Measurements from ENCODE around the gene DIRAS1. TPM values are rescaled to one million over a fixed set of nuclear protein-coding genes. Genes with fewer than 3 reads are reported as not detected.

The DIRAS1 gene
- total and polyA plus RNA-seq, 4 donors: 0.01 to 0.09 (median 0.08) TPM; not detected in 1

DNA sequence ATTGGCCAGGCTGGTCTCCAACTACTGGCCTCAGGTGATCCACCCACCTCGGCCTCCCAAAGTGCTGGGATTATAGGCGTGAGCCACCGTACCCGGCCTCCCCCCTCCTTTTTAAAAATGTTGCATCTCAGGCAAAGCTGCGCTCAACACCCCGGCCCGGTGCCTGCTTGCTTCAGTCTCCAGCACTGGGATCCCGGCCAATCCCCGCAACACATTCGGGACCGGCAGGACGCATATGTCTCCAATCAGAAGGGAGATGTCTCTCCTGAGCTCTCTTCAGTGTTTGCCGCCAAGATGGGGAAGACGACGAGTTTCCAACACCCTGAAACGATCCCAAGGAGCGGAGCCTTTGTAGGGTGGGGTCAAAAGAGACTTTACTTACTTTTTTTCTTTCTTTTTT lies 34.8 kb downstream of the DIRAS1 start:
- Histone ChIP-seq H3K9me3 (ENCODE audit: control insufficient read depth in 4 of 4, low read length in 3 of 4) (no peaks in the 10 kb centered on the region), H3K4me1 (ENCODE audit: control insufficient read depth in 4 of 4, insufficient read depth in 4 of 4, low read length in 3 of 4) (no peaks in the 10 kb centered on the region), H3K4me3 (ENCODE audit: low read depth in 1 of 3, low read length in 3 of 3) (no peak overlapping the region), H3K27me3 (ENCODE audit: control insufficient read depth in 4 of 4, insufficient read depth in 4 of 4, low read length in 3 of 4) (no peaks in the 10 kb centered on the region), H3K27ac (ENCODE audit: low read depth in 1 of 2, low read length in 2 of 2) (no peak overlapping the region), H3K9ac (ENCODE audit: low read depth in 1 of 2, low read length in 2 of 2) (no peak overlapping the region), H3K36me3 (ENCODE audit: control insufficient read depth in 4 of 4, insufficient read depth in 3 of 4, low read depth in 1 of 4, low read length in 3 of 4) (no peaks in the 10 kb centered on the region)
- 95% methylated on average over 17 of the region's 17 CpGs for WGBS
- TF ChIP-seq FOXA1 (IDR thresholded peaks at IDR 0.05): no peak
- no peak for TF ChIP-seq YY1 (IDR thresholded peaks at IDR 0.05)
- TF ChIP-seq, protein P1, sequence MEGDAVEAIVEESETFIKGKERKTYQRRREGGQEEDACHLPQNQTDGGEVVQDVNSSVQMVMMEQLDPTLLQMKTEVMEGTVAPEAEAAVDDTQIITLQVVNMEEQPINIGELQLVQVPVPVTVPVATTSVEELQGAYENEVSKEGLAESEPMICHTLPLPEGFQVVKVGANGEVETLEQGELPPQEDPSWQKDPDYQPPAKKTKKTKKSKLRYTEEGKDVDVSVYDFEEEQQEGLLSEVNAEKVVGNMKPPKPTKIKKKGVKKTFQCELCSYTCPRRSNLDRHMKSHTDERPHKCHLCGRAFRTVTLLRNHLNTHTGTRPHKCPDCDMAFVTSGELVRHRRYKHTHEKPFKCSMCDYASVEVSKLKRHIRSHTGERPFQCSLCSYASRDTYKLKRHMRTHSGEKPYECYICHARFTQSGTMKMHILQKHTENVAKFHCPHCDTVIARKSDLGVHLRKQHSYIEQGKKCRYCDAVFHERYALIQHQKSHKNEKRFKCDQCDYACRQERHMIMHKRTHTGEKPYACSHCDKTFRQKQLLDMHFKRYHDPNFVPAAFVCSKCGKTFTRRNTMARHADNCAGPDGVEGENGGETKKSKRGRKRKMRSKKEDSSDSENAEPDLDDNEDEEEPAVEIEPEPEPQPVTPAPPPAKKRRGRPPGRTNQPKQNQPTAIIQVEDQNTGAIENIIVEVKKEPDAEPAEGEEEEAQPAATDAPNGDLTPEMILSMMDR (IDR thresholded peaks at IDR 0.05; ENCODE audit: low read depth, low read length, missing input control): no peak
- TF ChIP-seq TAF1 (conservative IDR thresholded peaks at IDR 0.05): no peak
- TF ChIP-seq SP1 (IDR thresholded peaks at IDR 0.05): no peak
- TF ChIP-seq HNF4A (conservative IDR thresholded peaks at IDR 0.05): no peak
- TF ChIP-seq, protein P2, sequence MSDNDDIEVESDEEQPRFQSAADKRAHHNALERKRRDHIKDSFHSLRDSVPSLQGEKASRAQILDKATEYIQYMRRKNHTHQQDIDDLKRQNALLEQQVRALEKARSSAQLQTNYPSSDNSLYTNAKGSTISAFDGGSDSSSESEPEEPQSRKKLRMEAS (IDR thresholded peaks at IDR 0.05): no peak
- TF ChIP-seq, protein P3, sequence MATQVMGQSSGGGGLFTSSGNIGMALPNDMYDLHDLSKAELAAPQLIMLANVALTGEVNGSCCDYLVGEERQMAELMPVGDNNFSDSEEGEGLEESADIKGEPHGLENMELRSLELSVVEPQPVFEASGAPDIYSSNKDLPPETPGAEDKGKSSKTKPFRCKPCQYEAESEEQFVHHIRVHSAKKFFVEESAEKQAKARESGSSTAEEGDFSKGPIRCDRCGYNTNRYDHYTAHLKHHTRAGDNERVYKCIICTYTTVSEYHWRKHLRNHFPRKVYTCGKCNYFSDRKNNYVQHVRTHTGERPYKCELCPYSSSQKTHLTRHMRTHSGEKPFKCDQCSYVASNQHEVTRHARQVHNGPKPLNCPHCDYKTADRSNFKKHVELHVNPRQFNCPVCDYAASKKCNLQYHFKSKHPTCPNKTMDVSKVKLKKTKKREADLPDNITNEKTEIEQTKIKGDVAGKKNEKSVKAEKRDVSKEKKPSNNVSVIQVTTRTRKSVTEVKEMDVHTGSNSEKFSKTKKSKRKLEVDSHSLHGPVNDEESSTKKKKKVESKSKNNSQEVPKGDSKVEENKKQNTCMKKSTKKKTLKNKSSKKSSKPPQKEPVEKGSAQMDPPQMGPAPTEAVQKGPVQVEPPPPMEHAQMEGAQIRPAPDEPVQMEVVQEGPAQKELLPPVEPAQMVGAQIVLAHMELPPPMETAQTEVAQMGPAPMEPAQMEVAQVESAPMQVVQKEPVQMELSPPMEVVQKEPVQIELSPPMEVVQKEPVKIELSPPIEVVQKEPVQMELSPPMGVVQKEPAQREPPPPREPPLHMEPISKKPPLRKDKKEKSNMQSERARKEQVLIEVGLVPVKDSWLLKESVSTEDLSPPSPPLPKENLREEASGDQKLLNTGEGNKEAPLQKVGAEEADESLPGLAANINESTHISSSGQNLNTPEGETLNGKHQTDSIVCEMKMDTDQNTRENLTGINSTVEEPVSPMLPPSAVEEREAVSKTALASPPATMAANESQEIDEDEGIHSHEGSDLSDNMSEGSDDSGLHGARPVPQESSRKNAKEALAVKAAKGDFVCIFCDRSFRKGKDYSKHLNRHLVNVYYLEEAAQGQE (IDR thresholded peaks at IDR 0.05): no peak
- TF ChIP-seq JUND (IDR thresholded peaks at IDR 0.05): no peak
- TF ChIP-seq, protein P4, sequence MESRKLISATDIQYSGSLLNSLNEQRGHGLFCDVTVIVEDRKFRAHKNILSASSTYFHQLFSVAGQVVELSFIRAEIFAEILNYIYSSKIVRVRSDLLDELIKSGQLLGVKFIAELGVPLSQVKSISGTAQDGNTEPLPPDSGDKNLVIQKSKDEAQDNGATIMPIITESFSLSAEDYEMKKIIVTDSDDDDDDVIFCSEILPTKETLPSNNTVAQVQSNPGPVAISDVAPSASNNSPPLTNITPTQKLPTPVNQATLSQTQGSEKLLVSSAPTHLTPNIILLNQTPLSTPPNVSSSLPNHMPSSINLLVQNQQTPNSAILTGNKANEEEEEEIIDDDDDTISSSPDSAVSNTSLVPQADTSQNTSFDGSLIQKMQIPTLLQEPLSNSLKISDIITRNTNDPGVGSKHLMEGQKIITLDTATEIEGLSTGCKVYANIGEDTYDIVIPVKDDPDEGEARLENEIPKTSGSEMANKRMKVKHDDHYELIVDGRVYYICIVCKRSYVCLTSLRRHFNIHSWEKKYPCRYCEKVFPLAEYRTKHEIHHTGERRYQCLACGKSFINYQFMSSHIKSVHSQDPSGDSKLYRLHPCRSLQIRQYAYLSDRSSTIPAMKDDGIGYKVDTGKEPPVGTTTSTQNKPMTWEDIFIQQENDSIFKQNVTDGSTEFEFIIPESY (IDR thresholded peaks at IDR 0.05): no peak
- TF ChIP-seq, protein P5, sequence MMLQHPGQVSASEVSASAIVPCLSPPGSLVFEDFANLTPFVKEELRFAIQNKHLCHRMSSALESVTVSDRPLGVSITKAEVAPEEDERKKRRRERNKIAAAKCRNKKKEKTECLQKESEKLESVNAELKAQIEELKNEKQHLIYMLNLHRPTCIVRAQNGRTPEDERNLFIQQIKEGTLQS (IDR thresholded peaks at IDR 0.05): no peak
- no peak for TF ChIP-seq RXRA (IDR thresholded peaks at IDR 0.05)
- TF ChIP-seq EGR1 (IDR thresholded peaks at IDR 0.05; ENCODE audit: low read depth in 2 of 2): no peak
- TF ChIP-seq GABPA (IDR thresholded peaks at IDR 0.05 in 1 of 2, conservative IDR thresholded peaks at IDR 0.05 in 1 of 2): no peak
- no peak for TF ChIP-seq FOXA2 (IDR thresholded peaks at IDR 0.05)
- TF ChIP-seq RAD21 (IDR thresholded peaks at IDR 0.05): no peak
- TF ChIP-seq NR2F2 (IDR thresholded peaks at IDR 0.05): no peak
- no peak for TF ChIP-seq HNF4G (IDR thresholded peaks at IDR 0.05)
- no peak for DNase-seq (ENCODE audit: low spot score)

All from liver (tissue), 9 donors.